Measurements from ENCODE around the gene KCNH1.

The KCNH1 gene

DNA sequence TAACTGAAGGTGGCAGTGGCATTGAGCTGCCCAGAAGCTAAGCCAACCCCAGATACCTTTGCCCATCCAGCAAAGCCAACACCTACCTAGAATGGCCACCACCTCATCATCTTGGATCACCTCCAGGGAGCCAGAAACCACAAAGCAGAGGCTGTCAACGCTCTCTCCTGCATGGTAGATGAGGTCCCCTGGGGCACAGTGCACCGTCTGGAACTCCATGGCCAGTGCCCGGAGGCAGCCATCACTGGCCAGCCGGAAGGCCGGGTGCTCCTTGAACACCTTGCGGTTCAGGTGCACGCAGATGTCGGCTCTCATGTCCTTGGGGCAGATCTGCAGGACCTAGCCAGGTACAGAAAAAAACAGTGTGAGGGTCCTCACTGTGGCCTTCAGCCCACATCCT, 336.5 kb downstream of the KCNH1 start:
- DNase-seq (ENCODE audit: low read depth), result no peak

DNA sequence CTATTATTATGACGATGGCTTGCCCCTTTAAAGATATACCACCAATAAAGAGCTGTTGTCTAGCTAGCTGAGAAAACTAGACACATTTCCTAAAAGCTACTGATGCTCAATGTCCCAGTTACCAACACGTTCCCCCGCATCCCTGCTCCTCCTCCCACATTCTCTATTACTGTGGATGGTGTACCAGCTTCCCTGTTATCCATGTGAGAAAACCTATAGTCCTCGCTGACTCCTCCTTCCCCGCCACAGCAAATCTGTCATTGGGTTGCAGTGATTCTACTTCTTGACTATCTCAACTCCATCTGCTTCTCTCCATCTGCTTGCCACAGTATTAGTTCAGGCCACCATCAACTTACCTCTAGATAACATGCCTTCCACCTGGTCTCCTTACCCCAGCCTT, 337.5 kb downstream of the KCNH1 start:
- DNase-seq (ENCODE audit: low read depth), result no peak

DNA sequence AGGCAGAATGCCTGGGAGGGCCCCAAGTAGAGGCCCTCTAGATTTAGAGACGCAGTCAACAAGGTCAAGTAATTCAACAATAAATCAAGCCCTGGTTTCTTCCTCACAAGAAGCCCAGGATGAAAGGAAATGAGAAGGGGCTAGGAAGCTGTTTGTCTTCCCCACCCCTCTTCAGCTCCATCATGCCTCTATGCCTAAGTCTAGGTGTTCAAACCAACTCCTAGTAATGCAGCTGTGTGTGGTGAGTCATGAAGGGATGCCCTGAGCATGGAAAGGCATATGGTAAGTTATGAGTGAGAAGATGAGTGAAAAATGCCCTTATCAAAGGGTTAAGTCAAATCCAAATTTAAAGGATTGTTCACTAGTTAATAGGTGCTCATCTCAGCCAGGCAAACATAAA, 339.5 kb downstream of the KCNH1 start:
- DNase-seq (ENCODE audit: low read depth), result no peak

DNA sequence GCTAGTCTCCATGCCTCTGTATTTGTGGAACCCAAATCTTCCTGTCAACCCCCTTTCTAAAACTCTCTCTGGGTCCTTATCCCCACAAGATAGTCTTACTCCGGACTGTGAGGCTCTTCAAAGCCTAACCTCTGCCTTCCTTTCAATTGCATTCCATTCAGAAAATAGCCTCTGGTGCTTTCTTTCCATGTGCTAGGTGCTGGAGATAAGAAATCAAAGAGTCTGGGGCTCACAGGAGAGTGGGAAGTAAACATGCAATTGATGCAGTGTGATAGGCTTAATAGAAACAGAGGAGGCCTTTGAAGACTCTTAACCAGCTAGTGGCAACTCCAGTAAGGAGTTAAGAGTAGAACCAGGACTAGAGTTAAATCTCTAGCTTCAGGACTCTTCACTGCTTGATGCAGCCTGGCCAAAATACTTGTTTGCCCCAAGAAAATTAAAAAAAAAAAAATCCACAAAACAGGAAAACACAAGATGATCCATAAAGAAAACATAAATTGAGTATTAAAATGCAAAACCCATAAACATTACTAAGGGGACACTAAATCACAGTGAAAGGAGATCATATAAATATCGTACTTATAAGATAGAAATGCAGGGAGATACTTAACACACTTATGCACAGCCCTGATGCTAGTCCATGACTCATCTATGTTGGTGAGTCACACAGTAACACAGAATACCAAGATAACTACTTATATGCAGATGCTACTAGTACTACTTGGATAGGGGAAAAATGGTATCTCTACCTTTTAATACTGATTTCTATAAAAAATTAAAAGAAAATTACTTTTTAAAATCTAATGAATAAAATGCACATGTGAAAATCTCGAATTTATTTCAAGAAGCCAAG, 341.5 kb downstream of the KCNH1 start:
- DNase-seq (ENCODE audit: low read depth), result no peak

DNA sequence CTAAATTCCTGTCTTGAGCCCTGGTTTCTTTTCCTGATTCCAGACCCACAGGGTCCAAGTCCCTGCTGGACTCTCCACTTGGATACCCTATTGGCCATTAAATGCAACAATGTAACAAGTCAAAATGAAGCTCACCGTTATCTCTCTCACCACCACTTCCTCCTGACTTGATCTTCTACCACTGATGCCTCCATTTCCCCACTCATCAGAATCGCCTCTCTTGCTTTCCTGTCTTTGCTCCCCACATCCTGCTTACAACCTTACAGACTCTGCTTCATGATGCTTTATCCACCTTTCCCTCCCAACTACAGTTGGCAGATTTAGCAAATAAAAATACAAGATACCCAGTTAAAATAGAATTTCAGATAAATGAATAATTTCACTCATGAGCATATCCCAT, 343.8 kb downstream of the KCNH1 start:
- no peak for DNase-seq (ENCODE audit: low read depth)

DNA sequence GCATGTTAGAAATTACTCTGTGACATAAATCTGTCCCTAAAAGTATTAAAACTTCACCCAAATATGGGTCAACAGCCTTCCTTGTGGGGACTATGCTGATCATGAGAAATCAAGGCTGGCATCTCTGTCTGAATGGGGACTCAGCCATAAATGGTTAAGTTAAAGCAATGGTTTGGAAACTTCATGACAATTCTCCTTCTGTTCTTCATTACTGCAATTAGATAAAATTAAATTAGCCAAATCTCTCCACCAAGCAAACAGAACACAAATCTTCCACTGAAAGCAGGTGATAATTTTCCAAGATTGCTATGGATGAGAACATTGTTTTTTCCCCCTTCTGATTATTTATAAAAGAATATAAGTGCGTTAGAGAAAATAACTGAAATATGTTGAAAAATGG, 346.1 kb downstream of the KCNH1 start:
- no peak for DNase-seq (ENCODE audit: low read depth)

DNA sequence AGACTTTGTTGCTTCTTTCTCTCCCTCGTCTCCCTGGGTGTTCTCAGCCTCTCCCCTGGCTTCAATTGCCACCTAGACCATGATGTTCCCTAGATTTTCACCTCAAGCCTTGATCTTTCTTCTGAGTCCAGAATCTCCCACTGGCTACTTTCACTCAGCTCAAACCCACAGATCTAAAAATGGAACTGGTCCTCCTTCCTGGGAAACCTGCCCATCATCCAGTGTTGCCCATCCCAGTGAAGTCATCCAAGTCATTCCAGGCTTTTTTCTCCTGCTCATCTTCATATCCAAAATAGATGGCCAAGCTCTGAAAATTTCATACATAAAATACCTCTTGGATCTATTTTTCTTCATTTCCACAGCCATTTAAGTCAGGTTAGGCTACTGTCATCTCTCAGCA, 347.4 kb downstream of the KCNH1 start:
- no peak for DNase-seq (ENCODE audit: low read depth)

DNA sequence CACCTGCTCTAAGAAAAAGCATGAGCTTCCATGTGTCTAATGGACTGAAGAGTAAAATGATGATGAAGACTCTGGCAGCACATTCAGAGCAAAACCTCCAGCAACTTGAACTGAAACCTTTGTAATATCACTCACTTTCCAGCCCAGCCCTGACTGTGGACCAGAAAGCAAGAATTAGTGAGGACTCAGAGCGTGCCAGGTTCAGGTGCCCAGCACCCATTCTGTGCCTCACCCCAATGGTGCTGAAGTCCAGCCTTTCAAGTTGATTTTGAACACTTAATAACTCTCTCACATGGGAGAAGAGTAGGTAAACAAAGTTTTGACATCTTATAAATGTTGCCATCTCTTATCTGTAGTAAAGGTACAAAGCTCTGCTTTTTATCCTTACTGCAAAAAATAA, 350.0 kb downstream of the KCNH1 start:
- no peak for DNase-seq (ENCODE audit: low read depth)

DNA sequence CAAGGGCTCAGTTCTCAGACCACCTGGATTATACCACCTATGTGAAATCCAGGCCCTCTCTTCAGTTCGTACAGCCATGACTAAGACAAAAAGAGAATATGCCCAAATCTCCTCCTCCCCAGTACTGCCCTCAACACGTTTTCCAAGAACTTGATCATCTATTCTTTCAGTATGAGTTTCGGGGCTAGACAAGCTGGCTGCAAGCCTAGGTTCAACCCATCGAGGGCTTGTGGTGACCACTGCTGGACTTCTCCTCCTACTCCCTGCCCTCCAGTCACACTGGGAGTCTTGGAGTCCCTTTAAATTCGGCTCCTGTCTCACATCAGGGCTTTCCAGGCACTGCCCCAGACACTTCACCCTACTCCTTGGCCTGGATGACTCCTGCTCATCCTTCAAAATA, 352.3 kb downstream of the KCNH1 start:
- no peak for DNase-seq (ENCODE audit: low read depth)

DNA sequence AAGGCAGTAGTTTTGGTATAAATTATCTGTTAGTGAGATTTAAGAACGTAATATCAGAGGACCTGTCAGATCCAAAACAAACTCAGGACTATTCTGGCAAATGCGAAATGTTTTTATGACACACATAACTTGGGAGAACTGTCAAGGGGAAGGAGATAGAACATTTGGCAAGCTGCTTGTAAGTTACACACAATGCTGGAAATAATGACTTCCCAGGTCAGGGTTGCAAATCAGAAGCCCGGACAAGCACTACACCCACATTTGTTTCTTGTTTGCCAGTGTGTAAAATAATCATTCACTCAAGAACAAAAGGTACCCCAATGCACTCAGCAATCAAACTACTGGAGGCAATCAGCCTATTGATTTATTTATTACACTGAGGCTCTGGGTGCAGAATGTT, 354.7 kb downstream of the KCNH1 start:
- DNase-seq (ENCODE audit: low read depth), result no peak

DNA sequence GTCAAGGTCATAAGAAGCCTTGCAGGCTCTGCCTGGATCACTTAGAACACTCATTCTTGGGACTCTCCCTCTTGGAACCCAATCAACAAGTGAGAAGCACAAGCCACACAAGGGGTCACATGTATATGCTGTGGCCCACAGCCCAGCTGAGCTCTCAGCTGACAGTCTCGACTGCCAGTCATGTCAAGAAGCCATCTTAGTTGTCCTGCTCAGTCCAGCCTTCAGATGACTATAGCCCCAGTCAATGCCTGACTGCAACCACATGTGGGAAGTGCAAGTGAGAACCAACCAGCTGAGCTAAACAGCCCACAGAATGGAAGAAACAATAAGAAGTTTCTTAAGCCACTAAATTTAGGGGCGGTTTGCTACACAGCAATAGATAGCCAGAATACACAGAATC, 356.0 kb downstream of the KCNH1 start:
- DNase-seq (ENCODE audit: low read depth), result no peak

DNA sequence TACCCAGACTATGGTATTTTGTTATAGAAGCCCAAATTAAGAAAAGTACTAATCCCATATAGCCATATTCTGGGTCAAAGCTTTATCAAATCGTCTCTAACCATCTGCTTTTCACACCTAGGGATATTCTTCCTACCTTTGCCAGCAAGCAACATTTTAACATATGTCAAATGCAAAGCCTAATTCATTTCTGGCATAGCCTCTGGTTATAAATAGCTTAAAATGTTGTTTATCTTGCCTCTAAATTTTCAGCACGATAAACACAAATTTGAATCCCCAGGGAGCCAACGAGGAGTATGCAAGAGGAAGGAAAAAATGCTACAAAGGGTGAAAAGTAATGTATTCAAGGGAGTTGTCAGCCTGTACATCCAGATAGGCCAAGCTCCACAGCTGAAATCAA, 357.2 kb downstream of the KCNH1 start:
- no peak for DNase-seq (ENCODE audit: low read depth)

DNA sequence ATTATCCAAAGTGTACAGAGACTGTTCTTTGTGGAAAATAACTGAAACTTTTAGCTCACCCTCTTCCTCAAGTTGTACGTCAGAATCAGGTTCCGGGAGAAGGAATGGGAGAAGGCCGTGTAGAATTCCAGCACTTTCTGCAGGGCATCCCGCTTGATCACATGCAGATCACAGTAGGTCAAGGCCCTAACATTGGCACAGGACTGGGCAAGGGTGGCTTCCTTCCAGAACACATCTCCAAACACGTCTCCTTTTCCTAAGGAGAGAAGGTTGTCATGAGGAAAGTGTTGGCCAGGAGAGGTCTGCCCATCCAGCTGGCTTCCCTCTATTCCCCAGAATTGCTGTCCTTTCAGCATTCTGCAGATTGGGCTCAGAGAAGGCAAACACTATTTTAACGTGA, 358.7 kb downstream of the KCNH1 start:
- DNase-seq (ENCODE audit: low read depth), result no peak

DNA sequence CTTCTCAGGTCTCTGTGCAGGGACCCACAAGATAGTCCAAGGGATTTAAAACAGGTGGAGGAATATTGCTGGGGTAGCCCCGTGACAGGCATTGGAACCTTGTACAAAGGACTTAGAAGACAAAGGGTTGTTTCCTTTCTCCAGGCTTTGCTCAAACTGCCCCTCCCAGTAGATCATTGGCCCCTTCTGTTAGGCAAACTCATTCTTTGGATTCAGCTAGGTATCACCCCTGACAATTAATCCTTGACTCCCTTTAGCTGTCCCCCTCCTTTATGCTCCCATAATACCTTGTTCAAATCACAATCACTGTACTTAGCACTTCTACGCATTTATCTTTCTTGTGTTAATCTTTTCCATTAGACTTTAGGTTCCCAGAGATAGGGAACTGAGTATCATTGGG, 360.5 kb downstream of the KCNH1 start:
- DNase-seq (ENCODE audit: low read depth), result no peak

DNA sequence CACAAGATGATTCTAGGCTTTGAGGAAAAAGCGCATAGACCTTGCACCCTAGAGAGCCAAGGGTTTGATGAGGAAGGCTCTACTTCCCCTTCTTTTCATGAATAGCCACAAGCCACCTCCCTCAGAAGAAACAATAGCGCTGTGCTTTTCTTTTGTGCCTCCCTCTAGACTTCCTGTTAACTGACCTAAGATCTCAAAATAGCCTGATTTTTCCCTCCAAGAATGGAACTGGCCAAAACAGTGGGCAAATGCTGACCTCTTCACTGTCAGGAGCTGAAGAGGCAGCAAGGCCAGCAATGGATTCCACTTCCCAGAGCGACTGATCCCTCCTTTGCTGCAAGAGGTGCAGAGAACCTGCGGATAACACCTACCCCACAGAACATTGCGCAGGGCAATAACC, 362.8 kb downstream of the KCNH1 start:
- DNase-seq (ENCODE audit: low read depth), result no peak

DNA sequence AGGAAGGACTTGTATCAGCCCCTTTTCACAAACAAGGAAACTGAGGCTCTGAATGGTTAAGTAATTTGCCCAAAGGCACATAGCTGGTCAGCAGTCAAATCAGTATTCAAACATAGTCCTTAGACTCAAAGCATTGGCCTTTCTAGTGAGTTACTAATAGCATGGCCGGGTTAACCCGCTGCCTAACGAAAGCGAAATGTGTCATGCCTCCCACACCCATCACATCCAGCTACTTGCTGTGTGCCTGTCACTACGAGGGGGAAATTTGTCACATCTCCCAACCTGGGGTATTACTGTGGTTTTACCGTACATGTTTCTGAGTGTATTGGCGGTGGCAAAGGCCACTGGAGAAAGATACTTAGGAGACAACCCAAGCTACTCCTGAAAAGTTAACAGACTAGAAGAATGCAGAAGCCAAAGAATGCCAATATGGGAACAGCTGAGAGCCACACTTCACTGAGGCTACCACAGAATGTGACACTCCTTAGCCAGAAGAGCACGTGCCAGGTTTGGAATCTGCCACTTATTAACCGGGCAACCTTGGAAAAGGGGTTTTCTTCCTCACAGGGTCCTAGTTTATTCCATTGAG, 363.5 kb downstream of the KCNH1 start:
- DNase-seq (ENCODE audit: low read depth), result no peak

DNA sequence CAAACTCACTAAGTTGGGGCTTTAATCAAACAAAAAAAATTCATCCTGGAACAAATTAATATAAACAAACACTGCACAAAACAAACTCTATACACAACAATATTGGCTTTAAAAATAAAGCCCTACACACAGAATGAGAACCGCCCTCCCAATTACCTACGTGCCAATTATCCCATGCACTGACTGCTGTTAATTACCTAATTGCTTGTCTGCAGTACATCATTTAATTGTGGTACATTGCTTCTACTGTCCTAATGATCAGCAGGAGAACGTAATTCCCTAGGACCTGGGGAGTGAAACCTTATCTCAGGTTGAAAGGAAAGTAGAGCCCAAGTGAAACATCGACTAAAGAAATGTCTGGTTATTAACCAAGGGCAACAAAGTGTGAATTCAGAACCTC, 364.5 kb downstream of the KCNH1 start:
- DNase-seq (ENCODE audit: low read depth), result no peak

DNA sequence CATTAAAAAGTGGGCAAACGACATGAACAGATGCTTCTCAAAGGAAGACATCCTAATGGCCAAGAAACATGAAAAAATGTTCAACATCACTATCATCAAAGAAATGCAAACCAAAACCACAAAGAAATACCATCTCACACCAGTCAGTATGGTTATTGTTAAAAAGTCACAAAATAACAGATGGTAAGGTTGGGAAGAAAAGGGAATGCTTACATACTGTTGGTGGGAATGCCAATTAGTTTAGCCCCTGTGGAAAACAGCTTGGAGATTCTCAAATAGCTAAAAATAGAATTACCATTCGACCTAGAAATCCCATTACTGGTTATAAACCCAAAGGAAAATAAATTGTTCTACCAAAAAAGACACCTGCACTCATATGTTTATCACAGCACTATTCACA, 369.4 kb downstream of the KCNH1 start:
- DNase-seq (ENCODE audit: low read depth), result no peak

DNA sequence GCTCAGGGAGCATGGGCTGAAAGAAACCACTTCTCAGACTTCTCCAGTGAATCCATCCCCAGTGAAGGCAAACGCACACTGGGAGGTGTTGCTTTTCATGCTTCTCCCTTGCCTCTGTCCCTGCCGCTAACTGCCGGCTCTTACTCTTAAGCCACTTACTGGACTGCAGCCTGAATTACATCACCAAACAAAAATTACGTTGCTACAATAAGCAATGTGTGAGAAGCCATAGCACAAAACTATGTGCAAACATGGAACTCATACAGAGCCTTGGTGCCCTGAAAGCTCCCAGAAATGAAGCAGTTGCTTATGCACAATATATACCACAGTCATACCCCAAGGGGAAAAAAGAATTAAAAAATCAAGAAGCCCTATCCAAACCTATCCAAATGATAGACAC, 375.2 kb downstream of the KCNH1 start:
- DNase-seq (ENCODE audit: low read depth), result no peak

DNA sequence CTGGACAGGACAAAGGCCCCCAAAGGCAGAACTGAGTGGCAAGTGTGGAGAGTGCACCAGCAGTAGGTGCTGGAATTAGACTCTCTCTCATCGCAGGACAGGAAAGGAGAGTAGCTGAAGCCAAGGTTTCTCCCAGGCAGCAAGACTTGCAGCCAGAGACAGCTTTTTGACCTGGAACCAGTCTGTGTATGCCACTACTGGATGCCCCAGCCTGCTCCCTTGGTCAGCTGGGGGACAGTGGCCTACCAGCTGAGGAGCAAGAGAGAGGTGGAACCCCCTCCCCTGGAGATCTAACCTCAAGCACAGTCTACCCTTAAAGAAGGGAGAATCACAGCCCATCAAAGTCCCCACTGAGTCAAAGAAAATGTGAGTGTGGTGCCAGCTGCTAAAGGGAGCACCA, 375.7 kb downstream of the KCNH1 start:
- no peak for DNase-seq (ENCODE audit: low read depth)

DNA sequence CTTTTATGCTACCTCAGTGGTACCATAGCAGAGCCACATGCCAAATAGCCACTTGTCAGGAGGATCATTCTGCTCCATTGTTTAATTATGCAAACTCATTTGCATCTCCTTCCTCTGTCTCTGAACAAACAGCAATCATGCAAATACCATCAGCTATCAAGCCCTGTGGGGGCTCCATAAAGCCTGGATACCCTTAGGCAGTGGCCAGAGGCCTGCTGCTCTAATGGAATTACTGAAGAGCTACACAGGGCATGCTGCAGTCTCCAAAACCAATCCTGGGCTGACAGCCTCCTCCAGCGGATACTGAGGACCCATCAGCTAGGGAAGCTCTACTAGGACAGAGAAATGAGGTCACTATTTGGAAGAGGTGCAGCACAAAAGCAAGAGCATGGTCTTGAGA, 376.3 kb downstream of the KCNH1 start:
- no peak for DNase-seq (ENCODE audit: low read depth)

DNA sequence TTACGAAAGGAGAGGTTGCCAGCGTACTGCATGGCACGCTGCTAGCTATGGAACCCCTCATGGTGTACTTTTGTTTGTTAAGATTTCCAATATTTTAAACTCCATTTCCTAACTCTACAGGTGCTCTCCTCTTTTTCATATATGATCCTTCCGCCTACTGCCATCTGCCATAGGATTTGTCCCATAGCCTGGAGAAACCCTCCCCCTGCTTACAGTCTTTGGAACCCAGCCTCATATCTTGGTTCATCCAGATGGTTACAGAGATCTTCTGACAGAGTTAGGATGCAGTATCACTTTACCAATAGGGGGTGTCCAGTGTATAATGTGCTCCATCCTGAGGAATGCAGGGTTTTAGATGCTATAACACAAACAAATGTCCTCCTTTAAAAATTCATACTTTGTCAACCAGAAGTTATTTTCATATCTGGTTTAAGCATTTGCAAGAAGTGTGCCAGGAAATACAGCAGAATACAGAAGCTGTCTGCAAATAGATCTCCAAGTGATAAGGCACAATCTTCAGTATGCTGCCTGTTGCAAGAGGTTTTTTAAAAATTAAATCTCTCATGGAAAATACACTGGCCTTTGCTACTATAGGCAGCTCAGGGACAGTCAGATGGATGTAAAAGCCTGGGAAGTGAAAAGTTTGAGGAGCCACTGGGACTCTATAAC, 377.8 kb downstream of the KCNH1 start:
- no peak for DNase-seq (ENCODE audit: low read depth)

DNA sequence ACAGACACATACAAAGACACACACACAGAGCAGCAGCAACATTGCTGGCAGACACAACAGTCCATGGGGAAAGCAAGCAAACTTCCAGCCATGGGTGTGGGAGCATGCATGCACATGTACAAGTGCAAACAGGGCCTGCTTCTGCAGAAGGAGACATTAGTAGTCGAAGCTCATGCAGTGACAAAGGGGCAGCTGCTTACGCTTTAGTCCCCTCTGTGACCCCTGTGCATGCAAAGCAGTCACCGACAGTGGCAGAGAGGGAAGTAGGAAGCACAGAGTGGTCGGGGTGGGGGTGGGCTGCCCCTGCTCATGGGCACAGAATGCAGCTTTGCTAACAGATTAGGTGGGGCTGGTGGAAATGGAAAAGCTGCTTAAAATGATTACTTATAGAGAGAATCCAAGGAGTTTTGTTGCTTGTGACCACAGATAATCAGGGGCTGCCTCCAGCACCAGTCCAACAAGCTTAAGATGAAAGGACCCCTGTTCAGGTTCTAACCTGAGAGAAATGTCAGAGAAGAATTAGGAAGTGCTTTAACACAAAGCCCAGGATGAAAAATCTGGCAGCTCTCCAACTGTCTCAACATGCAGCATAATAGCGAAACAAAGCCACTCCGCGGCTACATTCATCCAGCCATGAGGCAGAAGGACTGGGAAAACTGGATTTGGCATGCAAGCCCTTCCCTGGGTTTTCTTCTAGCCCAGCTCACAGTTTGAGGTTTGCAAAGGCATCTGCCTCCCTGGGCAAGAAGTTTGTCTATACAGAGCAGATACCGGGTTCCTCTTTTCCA, 378.9 kb downstream of the KCNH1 start:
- no peak for DNase-seq (ENCODE audit: low read depth)

Measured in stimulated activated CD4-positive, alpha-beta T cell treated with anti-CD3 and anti-CD28 coated beads, Interleukin-2, amount 100 ng/mL, for 4 hours (primary cell).